SK-N-SH (cell line): ENCODE data around the gene TIE1.

Experiments
- CTCF ChIP-seq: fragments of 200-600 bp; sonication (generic); IDR thresholded peaks from 2 replicates; pipeline ENCODE4 v1.6.1; 2017; ENCODE audit warnings: antibody characterized with exemption, mild to moderate bottlenecking, moderate library complexity
- EP300 ChIP-seq, 2 experiments: IDR thresholded peaks; 2 replicates each; pipeline versions ENCODE4 v1.4.0 to v1.6.1; 2012; ENCODE audit warnings: borderline replicate concordance in 1 of 2, low read depth in 1 of 2, low read length in 1 of 2
- FOXJ3 ChIP-seq: sonication (generic); formaldehyde crosslinking; IDR thresholded peaks from 2 replicates; pipeline ENCODE4 v1.5.1; 2020; ENCODE audit warnings: mild to moderate bottlenecking, missing genetic modification reagents
- GABPA ChIP-seq: IDR thresholded peaks from 2 replicates; pipeline ENCODE4 v1.4.0; 2012; ENCODE audit warnings: low read depth, mild to moderate bottlenecking
- MXI1 ChIP-seq: IDR thresholded peaks from 2 replicates; pipeline ENCODE4 v1.6.1; 2012; ENCODE audit warnings: mild to moderate bottlenecking, low read depth, low read length, improper control_type of control experiment
- PBX3 ChIP-seq: IDR thresholded peaks from 2 replicates; pipeline ENCODE4; 2012
- POLR2AphosphoS5 ChIP-seq: IDR thresholded peaks from 2 replicates; pipeline ENCODE4 v1.6.1; 2012; ENCODE audit warnings: low read depth, low read length
- SIN3A ChIP-seq: IDR thresholded peaks from 2 replicates; pipeline ENCODE4 v1.6.1; 2012; ENCODE audit warnings: low read depth, mild to moderate bottlenecking, low read length, moderate library complexity, borderline replicate concordance
- SMC3 ChIP-seq: IDR thresholded peaks from 2 replicates; pipeline ENCODE4 v1.6.1; 2012; ENCODE audit warnings: low read depth, low read length, improper control_type of control experiment

GRCh38 chr1:43309405-43310025 lies 8.7 kb downstream of the TIE1 start:
- TF ChIP-seq CTCF (no peak), MXI1 (no peak), FOXJ3 (CRISPR knock-in tag) (no peak), GABPA (no peak), POLR2AphosphoS5 (no peak), SMC3 (no peak), EP300 (IDR thresholded peaks at IDR 0.05; ENCODE audit: borderline replicate concordance in 1 of 2, low read depth in 1 of 2, low read length in 1 of 2) (no peak), PBX3 (no peak), SIN3A (no peak)
